Neural cell (in vitro differentiated cells): ENCODE measurements around the gene WDR70. TPM values are rescaled to one million over a fixed set of nuclear protein-coding genes. Genes with fewer than 3 reads are reported as not detected.
"Not testable (repeated sequence)": the region's sequence is repeated elsewhere in the genome, so short reads cannot be mapped to it uniquely, and the experiment has no call there.

Experiments
- H2AFZ ChIP-seq: fragments of 200-600, 300-800 bp; sonication (generic), shearing (Covaris generic); 2 replicates; pipeline ENCODE4 v1.6.0; 2014; ENCODE audit warnings: low read depth, mild to moderate bottlenecking, antibody characterized with exemption, low read length, moderate library complexity
- H3F3A ChIP-seq: fragments of 200-600 bp; shearing (Covaris generic); 2 replicates; pipeline ENCODE4 v1.6.1; 2016; ENCODE audit warnings: mild to moderate bottlenecking, moderate library complexity, mixed read lengths, antibody characterized with exemption, low read length; ENCODE audit not compliant: insufficient read depth, poor library complexity, severe bottlenecking
- H3K27ac ChIP-seq: fragments of 200-600, 300-800 bp; sonication (generic), shearing (Covaris generic); 2 replicates; pipeline ENCODE4 v1.5.1; 2014; ENCODE audit warnings: mild to moderate bottlenecking, low read length, moderate library complexity
- H3K27me3 ChIP-seq: fragments of 300-800, 200-600 bp; sonication (generic), shearing (Covaris generic); 2 replicates; pipeline ENCODE4 v1.6.0; 2014; ENCODE audit warnings: mild to moderate bottlenecking, low read depth, low read length, moderate library complexity; ENCODE audit not compliant: insufficient read depth
- H3K36me3 ChIP-seq: fragments of 300-800, 200-600 bp; sonication (generic), shearing (Covaris generic); 2 replicates; pipeline ENCODE4 v1.5.1; 2014; ENCODE audit warnings: mild to moderate bottlenecking, antibody characterized with exemption, low read length, moderate library complexity; ENCODE audit not compliant: insufficient read depth
- H3K4me2 ChIP-seq: fragments of 300-800, 200-600 bp; sonication (generic), shearing (Covaris generic); 2 replicates; pipeline ENCODE4 v1.6.0; 2014; ENCODE audit warnings: mild to moderate bottlenecking, low read length
- H3K4me3 ChIP-seq: fragments of 300-800, 200-600 bp; sonication (generic), shearing (Covaris generic); 2 replicates; pipeline ENCODE4 v1.5.1; 2014; ENCODE audit warnings: mild to moderate bottlenecking, low read length, moderate library complexity
- H3K79me2 ChIP-seq: fragments of 200-600 bp; shearing (Covaris generic); replicated peaks from 2 replicates; pipeline ENCODE4 v1.6.0; 2014; ENCODE audit warnings: mild to moderate bottlenecking, low read length, moderate library complexity; ENCODE audit not compliant: insufficient read depth
- H3K9ac ChIP-seq: fragments of 300-800, 200-600 bp; sonication (generic), shearing (Covaris generic); 2 replicates; pipeline ENCODE4 v1.6.1; 2016; ENCODE audit warnings: mild to moderate bottlenecking, low read length, mixed read lengths
- H3K9me2 ChIP-seq: fragments of 200-600 bp; shearing (Covaris generic); 2 replicates; pipeline ENCODE4 v1.6.1; 2016; ENCODE audit warnings: mild to moderate bottlenecking, low read length, mixed read lengths; ENCODE audit not compliant: insufficient read depth
- H3K9me3 ChIP-seq: fragments of 200-600, 300-800 bp; sonication (generic), shearing (Covaris generic); 2 replicates; pipeline ENCODE4 v1.6.1; 2016; ENCODE audit warnings: mild to moderate bottlenecking, mixed run types, low read length, moderate library complexity, mixed read lengths
- H4K20me1 ChIP-seq: fragments of 200-600 bp; shearing (Covaris generic); 2 replicates; pipeline ENCODE4 v1.6.1; 2016; ENCODE audit warnings: mild to moderate bottlenecking, mixed run types; ENCODE audit not compliant: insufficient read depth
- EP300 ChIP-seq: fragments of 450-650 bp; conservative IDR thresholded peaks from 2 replicates; pipeline ENCODE4 v1.6.1; 2014; ENCODE audit warnings: antibody characterized with exemption, mild to moderate bottlenecking, moderate library complexity; ENCODE audit not compliant: poor library complexity, severe bottlenecking
- EZH2 ChIP-seq: fragments of 200-600, 300-800 bp; shearing (Covaris generic), sonication (generic); IDR thresholded peaks from 2 replicates; pipeline ENCODE4 v1.6.1; 2014; ENCODE audit warnings: antibody characterized with exemption, low read length, borderline replicate concordance, mild to moderate bottlenecking; ENCODE audit not compliant: insufficient read depth, poor library complexity, severe bottlenecking
- MXI1 ChIP-seq: fragments of 450-650 bp; conservative IDR thresholded peaks from 2 replicates; pipeline ENCODE4 v1.6.1; 2014; ENCODE audit warnings: antibody characterized with exemption, mild to moderate bottlenecking; ENCODE audit not compliant: poor library complexity, severe bottlenecking
- POLR2AphosphoS5 ChIP-seq: IDR thresholded peaks from 2 replicates; pipeline ENCODE4 v1.6.1; 2012
- RAD21 ChIP-seq: fragments of 450-650 bp; conservative IDR thresholded peaks from 2 replicates; pipeline ENCODE4 v1.6.1; 2014; ENCODE audit warnings: antibody characterized with exemption, mild to moderate bottlenecking, moderate library complexity
- SMC3 ChIP-seq: fragments of 450-650 bp; conservative IDR thresholded peaks from 2 replicates; pipeline ENCODE4 v1.6.1; 2014; ENCODE audit warnings: antibody characterized with exemption, mild to moderate bottlenecking, moderate library complexity; ENCODE audit not compliant: poor library complexity
- TAF1 ChIP-seq: IDR thresholded peaks from 2 replicates; pipeline ENCODE4 v1.6.1; 2012; ENCODE audit warnings: low read depth
- polyA plus RNA-seq: library from polyadenylated mRNA; depleted of rRNA; stranded (reverse); fragments of >200 nt; gene quantifications from 2 replicates; pipeline ENCODE4 v1.2.3, GENCODE V29; 2014
- TF ChIP-seq, protein P1 (sequence below): fragments of 450-650 bp; IDR thresholded peaks from 2 replicates; pipeline ENCODE4 v1.5.1; 2014; ENCODE audit warnings: antibody characterized with exemption, mild to moderate bottlenecking, moderate library complexity; ENCODE audit not compliant: poor library complexity, severe bottlenecking
- TF ChIP-seq, protein P2 (sequence below): IDR thresholded peaks from 2 replicates; pipeline ENCODE4 v1.6.1; 2012; ENCODE audit warnings: borderline replicate concordance

Gene WDR70
- polyA plus RNA-seq, 1 donor from 2014 or later, result 40.9 TPM

DNA sequence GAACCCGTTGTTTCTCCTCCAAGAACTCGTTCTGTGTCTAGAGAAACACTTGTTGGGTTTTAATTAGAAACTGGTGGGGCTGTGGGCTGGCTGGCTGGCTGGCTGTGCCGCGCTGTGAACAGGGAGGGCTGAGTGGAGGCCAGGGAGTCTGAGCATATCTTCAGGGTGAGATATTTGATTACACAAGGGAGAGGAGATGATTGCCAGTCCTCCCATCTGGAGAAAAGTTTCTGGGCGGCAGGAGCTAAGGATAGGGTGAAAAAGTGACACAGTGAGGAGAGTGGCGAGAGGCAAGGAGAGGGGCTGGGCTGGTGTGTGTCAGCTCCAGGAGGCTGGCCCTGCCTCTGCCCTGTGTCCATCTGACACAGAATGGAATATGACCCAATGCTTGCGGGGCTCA is 397.7 kb downstream of the WDR70 start:
- H3K4me3 ChIP-seq, result no peak overlapping the region
- H3K36me3 ChIP-seq, result no peaks in the 10 kb centered on the region
- H2AFZ ChIP-seq, result no peak overlapping the region
- no peaks in the 10 kb centered on the region for H3K79me2 ChIP-seq
- H3K9ac ChIP-seq, result no peak overlapping the region
- no peak overlapping the region for H3K4me2 ChIP-seq
- peaks cover 5% of the 10 kb centered on the region for H3K9me3 ChIP-seq
- H3F3A ChIP-seq, result no peaks in the 10 kb centered on the region
- H3K27ac ChIP-seq, result no peak overlapping the region
- no peaks in the 10 kb centered on the region for H4K20me1 ChIP-seq
- no peaks in the 10 kb centered on the region for H3K9me2 ChIP-seq
- no peak for TF ChIP-seq POLR2AphosphoS5
- no peak for TF ChIP-seq MXI1
- TF ChIP-seq, protein P1, sequence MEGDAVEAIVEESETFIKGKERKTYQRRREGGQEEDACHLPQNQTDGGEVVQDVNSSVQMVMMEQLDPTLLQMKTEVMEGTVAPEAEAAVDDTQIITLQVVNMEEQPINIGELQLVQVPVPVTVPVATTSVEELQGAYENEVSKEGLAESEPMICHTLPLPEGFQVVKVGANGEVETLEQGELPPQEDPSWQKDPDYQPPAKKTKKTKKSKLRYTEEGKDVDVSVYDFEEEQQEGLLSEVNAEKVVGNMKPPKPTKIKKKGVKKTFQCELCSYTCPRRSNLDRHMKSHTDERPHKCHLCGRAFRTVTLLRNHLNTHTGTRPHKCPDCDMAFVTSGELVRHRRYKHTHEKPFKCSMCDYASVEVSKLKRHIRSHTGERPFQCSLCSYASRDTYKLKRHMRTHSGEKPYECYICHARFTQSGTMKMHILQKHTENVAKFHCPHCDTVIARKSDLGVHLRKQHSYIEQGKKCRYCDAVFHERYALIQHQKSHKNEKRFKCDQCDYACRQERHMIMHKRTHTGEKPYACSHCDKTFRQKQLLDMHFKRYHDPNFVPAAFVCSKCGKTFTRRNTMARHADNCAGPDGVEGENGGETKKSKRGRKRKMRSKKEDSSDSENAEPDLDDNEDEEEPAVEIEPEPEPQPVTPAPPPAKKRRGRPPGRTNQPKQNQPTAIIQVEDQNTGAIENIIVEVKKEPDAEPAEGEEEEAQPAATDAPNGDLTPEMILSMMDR, result no peak
- TF ChIP-seq SMC3, result no peak
- H3K27me3 ChIP-seq, result no peaks in the 10 kb centered on the region

DNA sequence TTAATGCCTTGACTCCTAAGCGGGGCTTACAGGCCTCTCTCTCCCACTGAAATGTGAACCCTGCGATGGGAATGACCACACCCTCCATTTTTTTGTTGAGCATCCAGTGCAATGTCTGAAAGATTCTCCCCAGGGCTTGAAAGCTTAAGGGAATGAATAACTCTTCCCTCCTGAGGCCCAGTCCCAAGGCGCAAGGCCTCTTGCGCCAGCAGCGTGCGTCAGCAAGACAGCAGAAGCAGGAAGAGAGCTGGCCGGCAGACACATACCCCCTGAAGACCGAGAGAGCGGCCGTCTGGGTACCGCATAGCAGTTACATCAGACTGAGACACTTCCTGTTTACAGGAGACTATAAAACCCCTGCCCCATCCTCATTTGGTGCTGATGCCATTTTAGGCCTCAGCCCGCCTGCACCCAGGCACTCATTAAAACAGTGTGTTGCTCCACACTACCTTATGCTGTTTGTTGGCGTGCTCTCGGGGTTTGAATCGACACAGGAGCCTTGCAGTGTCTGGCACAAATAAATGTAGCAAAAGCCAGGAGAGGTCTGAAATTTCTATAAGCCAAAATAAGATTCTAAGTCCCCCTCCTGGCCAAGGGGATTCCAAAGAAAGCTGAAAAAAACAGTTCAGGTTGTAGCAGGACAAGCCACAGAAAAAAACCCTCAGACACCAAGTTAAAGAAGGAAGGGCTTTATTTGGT is 398.5 kb downstream of the WDR70 start:
- Histone ChIP-seq H3K9ac (no peak overlapping the region), H3K36me3 (no peaks in the 10 kb centered on the region), H3K79me2 (no peaks in the 10 kb centered on the region), H3K9me3 (peaks cover 5% of the 10 kb centered on the region), H3K4me3 (no peak overlapping the region), H4K20me1 (no peaks in the 10 kb centered on the region), H3F3A (no peaks in the 10 kb centered on the region), H3K27ac (no peak overlapping the region), H3K4me2 (no peak overlapping the region), H3K9me2 (no peaks in the 10 kb centered on the region), H3K27me3 (no peaks in the 10 kb centered on the region), H2AFZ (no peak overlapping the region)
- TF ChIP-seq EP300, result no peak
- TF ChIP-seq, protein P2, sequence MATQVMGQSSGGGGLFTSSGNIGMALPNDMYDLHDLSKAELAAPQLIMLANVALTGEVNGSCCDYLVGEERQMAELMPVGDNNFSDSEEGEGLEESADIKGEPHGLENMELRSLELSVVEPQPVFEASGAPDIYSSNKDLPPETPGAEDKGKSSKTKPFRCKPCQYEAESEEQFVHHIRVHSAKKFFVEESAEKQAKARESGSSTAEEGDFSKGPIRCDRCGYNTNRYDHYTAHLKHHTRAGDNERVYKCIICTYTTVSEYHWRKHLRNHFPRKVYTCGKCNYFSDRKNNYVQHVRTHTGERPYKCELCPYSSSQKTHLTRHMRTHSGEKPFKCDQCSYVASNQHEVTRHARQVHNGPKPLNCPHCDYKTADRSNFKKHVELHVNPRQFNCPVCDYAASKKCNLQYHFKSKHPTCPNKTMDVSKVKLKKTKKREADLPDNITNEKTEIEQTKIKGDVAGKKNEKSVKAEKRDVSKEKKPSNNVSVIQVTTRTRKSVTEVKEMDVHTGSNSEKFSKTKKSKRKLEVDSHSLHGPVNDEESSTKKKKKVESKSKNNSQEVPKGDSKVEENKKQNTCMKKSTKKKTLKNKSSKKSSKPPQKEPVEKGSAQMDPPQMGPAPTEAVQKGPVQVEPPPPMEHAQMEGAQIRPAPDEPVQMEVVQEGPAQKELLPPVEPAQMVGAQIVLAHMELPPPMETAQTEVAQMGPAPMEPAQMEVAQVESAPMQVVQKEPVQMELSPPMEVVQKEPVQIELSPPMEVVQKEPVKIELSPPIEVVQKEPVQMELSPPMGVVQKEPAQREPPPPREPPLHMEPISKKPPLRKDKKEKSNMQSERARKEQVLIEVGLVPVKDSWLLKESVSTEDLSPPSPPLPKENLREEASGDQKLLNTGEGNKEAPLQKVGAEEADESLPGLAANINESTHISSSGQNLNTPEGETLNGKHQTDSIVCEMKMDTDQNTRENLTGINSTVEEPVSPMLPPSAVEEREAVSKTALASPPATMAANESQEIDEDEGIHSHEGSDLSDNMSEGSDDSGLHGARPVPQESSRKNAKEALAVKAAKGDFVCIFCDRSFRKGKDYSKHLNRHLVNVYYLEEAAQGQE, result no peak
- TF ChIP-seq TAF1, result no peak
- TF ChIP-seq POLR2AphosphoS5, result no peak
- TF ChIP-seq MXI1, result no peak
- TF ChIP-seq, protein P1, result no peak
- TF ChIP-seq RAD21, result no peak
- no peak for TF ChIP-seq EZH2
- TF ChIP-seq SMC3, result no peak

- H3K9me3 ChIP-seq, H3F3A ChIP-seq, H3K79me2 ChIP-seq, H3K36me3 ChIP-seq, H3K4me3 ChIP-seq, H3K9ac ChIP-seq, H3K27me3 ChIP-seq, H2AFZ ChIP-seq, H3K27ac ChIP-seq, H3K9me2 ChIP-seq, H3K4me2 ChIP-seq, H4K20me1 ChIP-seq: not testable (repeated sequence)
These were observed 402.3 kb downstream of the WDR70 start for GRCh38 chr5:37781409-37781808.
